Epithelial cell of esophagus (primary cell): Measurements from ENCODE around the gene KIF5A.
A peak's percentile ranks its signal among the peaks of the same experiment; 100 is the strongest.
"Not testable (repeated sequence)": the region's sequence is repeated elsewhere in the genome, so short reads cannot be mapped to it uniquely, and the experiment has no call there.

Experiments used
- DNase-seq: peaks from one replicate; pipeline ENCODE4 v3.0.0; 2010; ENCODE audit warnings: low read depth
- H3K4me3 ChIP-seq: 2 replicates; pipeline ENCODE4 v1.5.1; 2011; ENCODE audit warnings: mild to moderate bottlenecking, low read length, control low read depth
- TF ChIP-seq, protein P1 (sequence below): IDR thresholded peaks from 2 replicates; pipeline ENCODE4 v1.5.1; 2011; ENCODE audit warnings: low read depth, mild to moderate bottlenecking, low read length, control low read depth, inconsistent platforms; ENCODE audit not compliant: insufficient read depth; ENCODE audit errors: missing control alignments

The KIF5A gene

DNA sequence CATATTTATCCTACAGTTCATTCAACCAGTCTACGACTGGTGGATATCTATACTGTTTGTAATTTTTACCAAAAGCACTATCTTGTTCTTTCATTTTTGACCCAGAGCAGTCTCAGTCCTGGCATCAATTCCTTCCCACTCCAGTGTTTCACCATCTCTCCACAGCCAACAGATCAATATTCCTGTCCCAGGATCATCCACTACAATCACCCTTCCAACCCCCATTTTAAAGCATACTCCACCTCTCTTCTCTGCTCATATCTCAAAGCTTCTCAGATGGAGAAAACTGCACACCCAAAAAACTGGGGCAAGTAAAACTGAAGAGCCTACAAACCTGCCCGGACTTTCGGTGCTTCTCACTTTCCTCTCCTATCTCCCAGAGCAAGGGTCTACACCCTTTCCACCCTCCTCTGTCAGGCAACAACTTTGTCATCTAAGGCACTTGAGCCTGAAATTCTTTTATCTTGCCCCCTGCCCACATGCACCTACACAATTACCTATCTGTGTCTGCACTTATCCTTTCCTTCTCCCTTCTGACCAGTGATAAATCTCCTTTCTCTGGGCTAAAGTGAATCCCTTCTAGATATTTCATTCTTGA lies 37.1 kb downstream of the KIF5A start:
- no peak for DNase-seq
- TF ChIP-seq, protein P1, sequence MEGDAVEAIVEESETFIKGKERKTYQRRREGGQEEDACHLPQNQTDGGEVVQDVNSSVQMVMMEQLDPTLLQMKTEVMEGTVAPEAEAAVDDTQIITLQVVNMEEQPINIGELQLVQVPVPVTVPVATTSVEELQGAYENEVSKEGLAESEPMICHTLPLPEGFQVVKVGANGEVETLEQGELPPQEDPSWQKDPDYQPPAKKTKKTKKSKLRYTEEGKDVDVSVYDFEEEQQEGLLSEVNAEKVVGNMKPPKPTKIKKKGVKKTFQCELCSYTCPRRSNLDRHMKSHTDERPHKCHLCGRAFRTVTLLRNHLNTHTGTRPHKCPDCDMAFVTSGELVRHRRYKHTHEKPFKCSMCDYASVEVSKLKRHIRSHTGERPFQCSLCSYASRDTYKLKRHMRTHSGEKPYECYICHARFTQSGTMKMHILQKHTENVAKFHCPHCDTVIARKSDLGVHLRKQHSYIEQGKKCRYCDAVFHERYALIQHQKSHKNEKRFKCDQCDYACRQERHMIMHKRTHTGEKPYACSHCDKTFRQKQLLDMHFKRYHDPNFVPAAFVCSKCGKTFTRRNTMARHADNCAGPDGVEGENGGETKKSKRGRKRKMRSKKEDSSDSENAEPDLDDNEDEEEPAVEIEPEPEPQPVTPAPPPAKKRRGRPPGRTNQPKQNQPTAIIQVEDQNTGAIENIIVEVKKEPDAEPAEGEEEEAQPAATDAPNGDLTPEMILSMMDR = no peak

DNA sequence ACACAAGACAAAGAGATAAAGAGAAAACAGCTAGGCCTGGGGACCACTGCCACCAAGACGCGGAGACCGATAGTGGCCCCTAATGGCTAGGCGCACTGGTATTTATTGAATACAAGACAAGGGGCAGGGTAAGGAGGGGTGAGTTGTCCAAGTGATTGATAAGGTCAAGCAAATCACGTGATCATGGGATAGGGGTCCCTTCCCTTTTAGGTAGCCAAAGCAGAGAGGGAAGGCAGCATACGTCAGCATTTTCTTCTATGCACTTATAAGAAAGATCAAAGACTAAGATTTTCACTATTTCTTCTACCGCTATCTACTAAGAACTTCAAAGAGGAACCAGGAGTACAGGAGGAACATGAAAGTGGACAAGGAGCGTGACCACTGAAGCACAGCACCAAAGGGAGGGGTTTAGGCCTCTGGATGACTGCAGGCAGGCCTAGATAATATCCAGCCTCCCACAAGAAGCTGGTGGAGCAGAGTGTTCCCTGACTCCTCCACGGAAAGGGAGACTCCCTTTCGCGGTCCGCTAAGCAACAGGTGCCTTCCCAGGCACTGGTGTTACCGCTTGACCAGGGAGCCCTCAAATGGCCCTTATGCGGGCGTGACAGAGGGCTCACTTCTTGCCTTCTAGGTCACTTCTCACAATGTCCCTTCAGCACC lies 39.2 kb downstream of the KIF5A start:
- DNase-seq, H3K4me3 ChIP-seq: not testable (repeated sequence)

More for the DNA sequence above, 37.1 kb downstream of the KIF5A start:
- H3K4me3 ChIP-seq = no peak overlapping the region

DNA sequence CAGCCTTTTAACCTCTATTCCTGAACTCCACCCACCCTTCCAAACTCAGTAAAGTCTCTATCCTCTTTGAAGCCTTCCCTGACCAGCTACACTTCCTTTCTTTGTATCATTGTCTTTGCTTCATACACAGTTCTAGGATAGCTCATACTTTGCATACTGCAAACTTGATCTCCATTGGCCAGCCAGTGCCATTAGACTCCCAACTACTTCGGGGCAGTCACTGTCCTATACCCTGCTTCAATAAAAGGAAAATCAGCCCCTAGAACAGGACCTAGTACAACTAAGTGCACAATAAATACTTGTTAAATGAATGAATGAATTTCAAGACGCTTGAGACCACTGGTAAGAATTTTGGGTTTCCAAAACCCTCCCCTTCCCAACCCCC lies 40.6 kb downstream of the KIF5A start:
- TF ChIP-seq, protein P1 = no peak
- peak overlapping the region; percentile 97 for H3K4me3 ChIP-seq
- no peak for DNase-seq

DNA sequence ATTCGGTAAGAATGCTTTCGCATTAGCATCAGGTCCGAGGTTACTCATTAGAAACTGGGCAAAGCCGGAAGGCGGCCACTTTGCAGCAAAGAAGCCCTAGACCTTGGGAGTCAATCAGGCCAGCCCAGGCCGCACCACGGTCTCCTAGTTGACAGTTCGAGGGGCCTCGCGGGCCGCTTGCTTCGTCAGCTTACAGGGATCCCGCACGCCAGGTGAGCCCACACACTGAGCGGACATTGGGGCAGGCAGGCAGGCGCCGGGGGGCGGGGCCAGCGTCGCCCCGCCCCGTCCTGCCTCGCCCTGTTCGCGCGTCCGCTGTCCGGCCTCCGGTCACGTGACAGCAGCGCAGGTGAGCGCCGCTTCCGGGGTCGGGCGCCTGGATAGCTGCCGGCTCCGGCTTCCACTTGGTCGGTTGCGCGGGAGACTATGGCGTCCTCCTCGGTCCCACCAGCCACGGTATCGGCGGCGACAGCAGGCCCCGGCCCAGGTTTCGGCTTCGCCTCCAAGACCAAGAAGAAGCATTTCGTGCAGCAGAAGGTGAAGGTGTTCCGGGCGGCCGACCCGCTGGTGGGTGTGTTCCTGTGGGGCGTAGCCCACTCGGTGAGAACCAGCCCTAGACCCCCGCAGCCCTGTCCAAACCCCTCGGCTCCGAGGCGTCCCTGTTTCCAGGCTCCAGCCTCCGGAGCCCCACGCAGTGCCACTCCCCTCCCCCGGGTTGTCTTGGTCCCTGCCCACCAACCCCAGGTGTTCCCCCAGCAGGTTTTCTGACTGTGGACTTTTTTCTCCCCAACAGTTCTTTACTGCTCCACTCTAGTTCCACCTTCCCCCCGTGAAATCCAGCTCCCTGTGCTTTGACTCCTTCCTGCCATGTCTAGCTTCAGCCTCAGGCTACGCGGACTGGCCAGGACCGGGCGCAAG lies 41.3 kb downstream of the KIF5A start, which contains the start of gene PIP4K2C:
TSS of gene PIP4K2C (plus strand) at position 329 of the 918 bp plus-strand sequence. CDS start at position 427, 98 bp downstream.
- peak within 1 kb of the TSS; percentile 97 for H3K4me3 ChIP-seq
- DNase-seq = peak; percentile 89
- TF ChIP-seq, protein P1 = no peak

DNA sequence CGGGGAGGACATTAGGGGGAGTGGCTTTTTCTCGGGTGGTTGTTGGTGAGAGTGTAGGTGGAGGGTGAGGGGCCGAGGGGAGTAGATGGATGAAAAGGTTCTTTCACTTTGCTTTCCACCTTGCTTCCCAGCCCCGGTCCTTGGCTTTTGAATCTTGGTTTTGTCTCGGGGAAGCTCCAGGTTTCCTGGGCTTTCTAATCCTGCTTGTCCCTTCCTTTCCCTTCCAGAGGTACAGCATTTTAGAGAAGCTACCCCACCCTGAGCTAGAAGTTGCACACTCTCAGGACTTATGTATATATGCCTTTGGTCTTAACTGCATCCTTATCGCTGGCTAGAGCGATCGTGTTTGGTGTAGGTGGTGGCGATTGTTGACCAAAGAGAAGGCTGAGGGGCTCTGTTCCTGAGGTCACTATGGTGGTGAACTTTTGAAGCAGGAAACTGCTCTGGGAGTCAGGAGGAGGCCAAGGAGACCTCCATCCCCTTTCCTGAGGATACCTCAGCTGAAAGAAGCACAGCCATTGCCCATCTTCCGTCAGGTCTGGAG lies 42.0 kb downstream of the KIF5A start:
- DNase-seq = no peak
- TF ChIP-seq, protein P1 = no peak
- H3K4me3 ChIP-seq = peak overlapping the region; percentile 97

DNA sequence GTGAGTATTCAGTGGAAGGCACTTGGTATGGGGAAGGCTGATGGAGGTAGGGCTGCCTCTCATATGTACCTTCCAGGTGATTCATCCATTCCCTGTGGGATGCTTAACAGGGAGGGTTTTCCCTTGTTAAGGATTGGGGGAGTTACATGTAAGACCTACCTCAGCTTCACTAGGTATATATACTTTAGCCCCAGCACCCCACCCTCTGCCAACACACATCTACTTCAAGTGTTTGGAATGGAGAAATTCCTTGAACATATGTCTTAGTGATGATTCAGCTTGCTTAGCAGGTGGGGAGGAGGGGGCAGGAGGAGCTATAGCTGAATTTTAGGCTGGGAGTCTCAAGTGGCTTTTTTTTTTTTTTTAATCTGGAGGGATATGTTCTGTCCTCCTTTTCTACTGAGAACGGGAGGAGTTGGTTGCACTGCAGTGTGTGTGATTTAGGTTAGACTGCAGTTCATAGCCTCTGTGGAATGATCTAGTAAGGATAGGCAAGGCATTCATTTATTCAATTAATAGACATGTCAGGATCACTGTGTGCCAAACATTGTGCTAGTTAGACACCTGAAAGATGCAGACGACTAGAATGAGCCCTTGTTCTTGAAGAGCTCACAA lies 42.8 kb downstream of the KIF5A start:
- DNase-seq = peak; percentile 67

More for the DNA sequence above, 42.8 kb downstream of the KIF5A start:
- TF ChIP-seq, protein P1 = no peak
- no peak overlapping the region for H3K4me3 ChIP-seq
